ENCODE results near the gene FGF1.

FGF1 gene

GRCh38 chr5:142568996-142569335 is 116.9 kb downstream of the FGF1 start:
- no peak for DNase-seq

- DNase-seq = no peak
These were observed 117.5 kb downstream of the FGF1 start for GRCh38 chr5:142568283-142568995.

- DNase-seq = no peak
These were observed 124.3 kb downstream of the FGF1 start for GRCh38 chr5:142561486-142562097.

GRCh38 chr5:142561029-142561428 is 124.9 kb downstream of the FGF1 start:
- no peak for DNase-seq

- no peak for DNase-seq
These were observed 133.8 kb downstream of the FGF1 start for GRCh38 chr5:142552107-142552506.

- peak in 1 of 2 experiments; percentile 7 for DNase-seq
These were observed 134.4 kb downstream of the FGF1 start for GRCh38 chr5:142551338-142552067.

- no peak for DNase-seq
These were observed 135.4 kb downstream of the FGF1 start for GRCh38 chr5:142550471-142550870.

- no peak for DNase-seq
These were observed 136.1 kb downstream of the FGF1 start for GRCh38 chr5:142549834-142550233.

- peak; percentile 90 to 91 for DNase-seq
These were observed 137.1 kb downstream of the FGF1 start for GRCh38 chr5:142548739-142549275.

GRCh38 chr5:142547445-142548380 is 138.2 kb downstream of the FGF1 start:
- DNase-seq = no peak

GRCh38 chr5:142545650-142546322 is 140.1 kb downstream of the FGF1 start:
- DNase-seq = no peak

- DNase-seq = no peak
These were observed 140.8 kb downstream of the FGF1 start for GRCh38 chr5:142544946-142545649.

- no peak for DNase-seq
These were observed 141.7 kb downstream of the FGF1 start for GRCh38 chr5:142544071-142544753.

GRCh38 chr5:142542906-142543305 is 143.0 kb downstream of the FGF1 start:
- no peak for DNase-seq

All from Kasumi-1 (cell line).